Measurements from ENCODE around the gene MS4A10.

Gene MS4A10

GRCh38 chr11:60844045-60844869 is 59.1 kb downstream of the MS4A10 start:
- TF ChIP-seq EGR1 (IDR thresholded peaks at IDR 0.05) (no peak), CREB1 (IDR thresholded peaks at IDR 0.05; ENCODE audit: low read depth) (no peak), TEAD4 (IDR thresholded peaks at IDR 0.05) (no peak), CEBPB (IDR thresholded peaks at IDR 0.05) (no peak), TAF1 (IDR thresholded peaks at IDR 0.05; ENCODE audit: low read depth) (no peak), RAD21 (IDR thresholded peaks at IDR 0.05; ENCODE audit: low read depth) (no peak), EP300 (IDR thresholded peaks at IDR 0.05; ENCODE audit: borderline replicate concordance) (no peak), TCF12 (IDR thresholded peaks at IDR 0.05; ENCODE audit: low read depth) (no peak), ZBTB7A (IDR thresholded peaks at IDR 0.05; ENCODE audit: low read depth) (no peak)
- TF ChIP-seq, protein P1, sequence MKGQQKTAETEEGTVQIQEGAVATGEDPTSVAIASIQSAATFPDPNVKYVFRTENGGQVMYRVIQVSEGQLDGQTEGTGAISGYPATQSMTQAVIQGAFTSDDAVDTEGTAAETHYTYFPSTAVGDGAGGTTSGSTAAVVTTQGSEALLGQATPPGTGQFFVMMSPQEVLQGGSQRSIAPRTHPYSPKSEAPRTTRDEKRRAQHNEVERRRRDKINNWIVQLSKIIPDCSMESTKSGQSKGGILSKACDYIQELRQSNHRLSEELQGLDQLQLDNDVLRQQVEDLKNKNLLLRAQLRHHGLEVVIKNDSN (IDR thresholded peaks at IDR 0.05), result no peak
- TF ChIP-seq, protein P2, sequence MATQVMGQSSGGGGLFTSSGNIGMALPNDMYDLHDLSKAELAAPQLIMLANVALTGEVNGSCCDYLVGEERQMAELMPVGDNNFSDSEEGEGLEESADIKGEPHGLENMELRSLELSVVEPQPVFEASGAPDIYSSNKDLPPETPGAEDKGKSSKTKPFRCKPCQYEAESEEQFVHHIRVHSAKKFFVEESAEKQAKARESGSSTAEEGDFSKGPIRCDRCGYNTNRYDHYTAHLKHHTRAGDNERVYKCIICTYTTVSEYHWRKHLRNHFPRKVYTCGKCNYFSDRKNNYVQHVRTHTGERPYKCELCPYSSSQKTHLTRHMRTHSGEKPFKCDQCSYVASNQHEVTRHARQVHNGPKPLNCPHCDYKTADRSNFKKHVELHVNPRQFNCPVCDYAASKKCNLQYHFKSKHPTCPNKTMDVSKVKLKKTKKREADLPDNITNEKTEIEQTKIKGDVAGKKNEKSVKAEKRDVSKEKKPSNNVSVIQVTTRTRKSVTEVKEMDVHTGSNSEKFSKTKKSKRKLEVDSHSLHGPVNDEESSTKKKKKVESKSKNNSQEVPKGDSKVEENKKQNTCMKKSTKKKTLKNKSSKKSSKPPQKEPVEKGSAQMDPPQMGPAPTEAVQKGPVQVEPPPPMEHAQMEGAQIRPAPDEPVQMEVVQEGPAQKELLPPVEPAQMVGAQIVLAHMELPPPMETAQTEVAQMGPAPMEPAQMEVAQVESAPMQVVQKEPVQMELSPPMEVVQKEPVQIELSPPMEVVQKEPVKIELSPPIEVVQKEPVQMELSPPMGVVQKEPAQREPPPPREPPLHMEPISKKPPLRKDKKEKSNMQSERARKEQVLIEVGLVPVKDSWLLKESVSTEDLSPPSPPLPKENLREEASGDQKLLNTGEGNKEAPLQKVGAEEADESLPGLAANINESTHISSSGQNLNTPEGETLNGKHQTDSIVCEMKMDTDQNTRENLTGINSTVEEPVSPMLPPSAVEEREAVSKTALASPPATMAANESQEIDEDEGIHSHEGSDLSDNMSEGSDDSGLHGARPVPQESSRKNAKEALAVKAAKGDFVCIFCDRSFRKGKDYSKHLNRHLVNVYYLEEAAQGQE (IDR thresholded peaks at IDR 0.05; ENCODE audit: low read depth), result no peak

GRCh38 chr11:60844870-60845221 is 59.7 kb downstream of the MS4A10 start:
- TF ChIP-seq CEBPB (IDR thresholded peaks at IDR 0.05), result no peak
- TF ChIP-seq TEAD4 (IDR thresholded peaks at IDR 0.05), result no peak
- no peak for TF ChIP-seq YY1 (IDR thresholded peaks at IDR 0.05; ENCODE audit: low read depth)
- TF ChIP-seq, protein P3, sequence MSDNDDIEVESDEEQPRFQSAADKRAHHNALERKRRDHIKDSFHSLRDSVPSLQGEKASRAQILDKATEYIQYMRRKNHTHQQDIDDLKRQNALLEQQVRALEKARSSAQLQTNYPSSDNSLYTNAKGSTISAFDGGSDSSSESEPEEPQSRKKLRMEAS (IDR thresholded peaks at IDR 0.05), result no peak
- no peak for TF ChIP-seq CREB1 (IDR thresholded peaks at IDR 0.05; ENCODE audit: low read depth)
- no peak for TF ChIP-seq ZBTB7A (IDR thresholded peaks at IDR 0.05; ENCODE audit: low read depth)
- no peak for TF ChIP-seq EGR1 (IDR thresholded peaks at IDR 0.05)
- no peak for TF ChIP-seq TAF1 (IDR thresholded peaks at IDR 0.05; ENCODE audit: low read depth)
- TF ChIP-seq, protein P2 (IDR thresholded peaks at IDR 0.05; ENCODE audit: low read depth), result no peak
- TF ChIP-seq FOXM1 (IDR thresholded peaks at IDR 0.05; ENCODE audit: borderline replicate concordance, low read depth), result no peak
- TF ChIP-seq EP300 (IDR thresholded peaks at IDR 0.05; ENCODE audit: borderline replicate concordance), result no peak
- no peak for TF ChIP-seq TCF12 (IDR thresholded peaks at IDR 0.05; ENCODE audit: low read depth)
- TF ChIP-seq, protein P1 (IDR thresholded peaks at IDR 0.05), result no peak
- no peak for TF ChIP-seq NFIC (IDR thresholded peaks at IDR 0.05)
- no peak for TF ChIP-seq RAD21 (IDR thresholded peaks at IDR 0.05; ENCODE audit: low read depth)

- TF ChIP-seq TEAD4 (IDR thresholded peaks at IDR 0.05) (no peak), CEBPB (IDR thresholded peaks at IDR 0.05) (no peak), EGR1 (IDR thresholded peaks at IDR 0.05) (no peak), RAD21 (IDR thresholded peaks at IDR 0.05; ENCODE audit: low read depth) (no peak), EP300 (IDR thresholded peaks at IDR 0.05; ENCODE audit: borderline replicate concordance) (no peak), TCF12 (IDR thresholded peaks at IDR 0.05; ENCODE audit: low read depth) (no peak), TAF1 (IDR thresholded peaks at IDR 0.05; ENCODE audit: low read depth) (no peak), FOXM1 (IDR thresholded peaks at IDR 0.05; ENCODE audit: borderline replicate concordance, low read depth) (no peak)
- TF ChIP-seq, protein P1 (IDR thresholded peaks at IDR 0.05), result no peak
Measured at GRCh38 chr11:60845338-60845737, 60.2 kb downstream of the MS4A10 start.

DNA sequence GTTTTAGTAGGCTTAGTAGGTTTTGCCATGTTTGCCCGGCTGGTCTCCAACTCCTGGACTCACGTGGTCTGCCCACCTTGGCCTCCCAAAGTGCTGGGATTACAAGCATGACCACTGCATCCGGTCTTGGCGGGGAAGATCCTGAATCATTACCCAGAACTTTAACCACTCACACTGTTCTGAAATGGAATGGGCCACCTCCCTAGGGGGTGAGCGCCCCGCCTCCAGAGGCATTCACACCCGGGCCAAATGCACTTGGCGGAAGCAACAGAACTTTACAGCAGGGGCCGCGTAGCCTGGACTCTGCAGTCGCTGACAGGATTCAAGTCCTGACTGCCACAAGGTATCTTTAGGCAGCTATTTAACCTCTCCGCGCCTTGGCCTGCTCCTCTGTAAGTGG is 62.1 kb downstream of the MS4A10 start:
- TF ChIP-seq ZBTB7A (IDR thresholded peaks at IDR 0.05; ENCODE audit: low read depth) (no peak), CREB1 (IDR thresholded peaks at IDR 0.05; ENCODE audit: low read depth) (no peak), EP300 (IDR thresholded peaks at IDR 0.05; ENCODE audit: borderline replicate concordance) (no peak), CEBPB (IDR thresholded peaks at IDR 0.05) (no peak), EGR1 (IDR thresholded peaks at IDR 0.05) (no peak), RAD21 (IDR thresholded peaks at IDR 0.05; ENCODE audit: low read depth) (no peak), TAF1 (IDR thresholded peaks at IDR 0.05; ENCODE audit: low read depth) (no peak), FOXM1 (IDR thresholded peaks at IDR 0.05; ENCODE audit: borderline replicate concordance, low read depth) (no peak), TCF12 (IDR thresholded peaks at IDR 0.05; ENCODE audit: low read depth) (no peak), TEAD4 (IDR thresholded peaks at IDR 0.05) (no peak), NFIC (IDR thresholded peaks at IDR 0.05) (no peak), YY1 (IDR thresholded peaks at IDR 0.05; ENCODE audit: low read depth) (no peak)
- TF ChIP-seq, protein P3 (IDR thresholded peaks at IDR 0.05), result no peak
- TF ChIP-seq, protein P2 (IDR thresholded peaks at IDR 0.05; ENCODE audit: low read depth), result no peak
- TF ChIP-seq, protein P1 (IDR thresholded peaks at IDR 0.05), result no peak
